Adrenal gland (tissue), 12 donors: Measurements from ENCODE around the gene CD74. TPM values are rescaled to one million over a fixed set of nuclear protein-coding genes. Genes with fewer than 3 reads are reported as not detected.
"Not testable (repeated sequence)": the region's sequence is repeated elsewhere in the genome, so short reads cannot be mapped to it uniquely, and the experiment has no call there.

ENCODE experiments used
- DNase-seq, 7 donors: peaks; one replicate each; pipeline ENCODE4 v3.0.0-alpha.2; 2019 to 2020
- H3K27ac ChIP-seq, 5 donors: fragments of 200-600 bp; sonication (generic) in 4 of 5; 1 replicate in 3 of 5; 2 replicates in 2 of 5; pipeline versions ENCODE4 v1.5.1 to v1.8.0; 2016 to 2020; ENCODE audit warnings: mild to moderate bottlenecking in 1 of 5
- H3K27me3 ChIP-seq: fragments of 200-600 bp; 2 replicates; pipeline ENCODE4 v1.8.0; 2021
- H3K36me3 ChIP-seq, 2 donors: fragments of 200-600 bp; replicated peaks in 1 of 2; 1 replicate in 1 of 2; 2 replicates in 1 of 2; pipeline versions ENCODE4 v1.5.1 to v1.8.0; 2018 to 2022
- H3K4me1 ChIP-seq, 2 donors: fragments of 200-600 bp; replicated peaks in 1 of 2; 1 replicate in 1 of 2; 2 replicates in 1 of 2; pipeline versions ENCODE4 v1.5.1 to v1.8.0; 2018 to 2021
- H3K4me3 ChIP-seq, 4 donors: fragments of 200-600 bp; sonication (generic) in 3 of 4; one replicate each; pipeline ENCODE4 v1.5.1; 2016 to 2018
- H3K9me3 ChIP-seq, 3 donors: fragments of 200-600 bp; sonication (generic) in 1 of 3; replicated peaks in 1 of 3; 1 replicate in 2 of 3; 2 replicates in 1 of 3; pipeline versions ENCODE4 v1.5.1 to v1.8.0; 2016 to 2021
- POLR2A ChIP-seq, 2 donors: fragments of 450-650 bp; IDR thresholded peaks; one replicate each; pipeline ENCODE4 v1.6.1; 2017; ENCODE audit warnings: antibody characterized with exemption in 2 of 2, mild to moderate bottlenecking in 2 of 2, moderate library complexity in 1 of 2
- WGBS, 4 donors: extraction: QIAGEN DNeasy Blood & Tissue Kit in 2 of 4; methylation state at CpG; one replicate each; pipeline versions ENCODE4 v1.1.5 to v1.1.7; 2013 to 2017; 5-methylcytosine and 5-hydroxymethylcytosine counted together
- intact Hi-C, 2 donors: fragments of 100-400 bp; cut with DNase I; formaldehyde crosslinking; loops; one replicate each; pipeline versions ENCODE4 v1.14.1 to v1.15.0; 2022 to 2023
- polyA plus RNA-seq, 3 donors: library from polyadenylated mRNA; stranded (reverse); fragments of 200-250 nt in 2 of 3; fragments of 350-450 nt in 1 of 3; fragmentation: Illumina TruSeq in 1 of 3; extraction: RNeasy Lipid Tissue Mini Kit (QIAGEN cat#74804) in 1 of 3; gene quantifications; one replicate each; pipeline ENCODE4 v1.2.3, GENCODE V29; 2013 to 2014
- total RNA-seq, 9 donors: library from RNA; depleted of rRNA in 4 of 9; stranded (reverse); fragments of >200 nt in 4 of 9; fragments of 120-200 nt in 1 of 9; fragmentation: NEBNext Ultra II Directional in 1 of 9; extraction: Animal tissue kit (Norgen Biotek cat#: 25700) in 1 of 9; gene quantifications; one replicate each; pipeline versions ENCODE4 v1.1.0 to v1.2.4, GENCODE V29; 2013 to 2023
- TF ChIP-seq, protein P1 (sequence below), 6 experiments: fragments of 450-650 bp in 4 of 6; fragments of 200-600 bp in 2 of 6; sonication (generic) in 1 of 6; IDR thresholded peaks; 1 replicate in 5 of 6; 2 replicates in 1 of 6; pipeline versions ENCODE4 v1.5.1 to v1.8.0; 2016 to 2021; ENCODE audit warnings: antibody characterized with exemption in 6 of 6, mild to moderate bottlenecking in 2 of 6, moderate library complexity in 1 of 6
- donor health status: healthy with polysubstance abuse.
- donor health status: Bipolar disorder and iron deficiency.
- donor health status: DM: yes; HTN: yes; CAD: no.
- donor health status: DM: no; HTN: no; CAD: no.
- donor health status: DM: no; HTN: no; CAD: no.
- donor health status: DM: yes; HTN: yes; CAD: no.

The CD74 gene
- total and polyA plus RNA-seq, 12 donors, result 71.4 to 3,185 (median 1,084) TPM

DNA sequence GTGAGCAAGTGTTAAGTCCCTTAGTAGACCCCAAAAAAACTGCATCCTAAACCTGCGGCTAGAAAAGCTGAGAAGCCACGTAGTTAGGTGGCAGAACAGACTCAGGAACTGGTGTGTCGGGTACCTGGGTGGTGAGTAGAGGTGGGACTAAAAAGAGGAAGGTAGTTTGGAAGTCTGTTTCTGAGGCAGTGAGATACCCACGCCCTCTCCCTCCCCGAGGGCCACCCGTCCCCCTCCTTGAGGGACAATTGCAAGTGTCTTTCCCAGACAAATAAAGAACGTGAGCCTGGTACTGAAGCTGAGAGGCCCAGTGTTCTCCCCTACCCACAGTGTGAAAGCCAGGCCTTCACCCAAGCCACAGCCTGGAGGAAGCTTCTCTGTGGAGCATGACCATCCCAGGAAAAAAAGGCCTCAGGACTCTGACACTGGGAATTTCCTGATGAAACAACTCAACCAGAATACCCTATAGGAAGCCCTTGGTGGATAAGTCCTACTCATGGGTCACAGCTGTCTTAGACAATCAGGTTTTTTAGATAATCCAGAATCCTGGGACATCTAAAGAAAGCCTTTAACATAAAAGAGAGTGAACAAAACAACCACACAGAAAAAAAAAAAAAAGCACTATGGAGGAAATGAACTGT is 7.0 kb upstream of the CD74 start:
- TF ChIP-seq, protein P1, sequence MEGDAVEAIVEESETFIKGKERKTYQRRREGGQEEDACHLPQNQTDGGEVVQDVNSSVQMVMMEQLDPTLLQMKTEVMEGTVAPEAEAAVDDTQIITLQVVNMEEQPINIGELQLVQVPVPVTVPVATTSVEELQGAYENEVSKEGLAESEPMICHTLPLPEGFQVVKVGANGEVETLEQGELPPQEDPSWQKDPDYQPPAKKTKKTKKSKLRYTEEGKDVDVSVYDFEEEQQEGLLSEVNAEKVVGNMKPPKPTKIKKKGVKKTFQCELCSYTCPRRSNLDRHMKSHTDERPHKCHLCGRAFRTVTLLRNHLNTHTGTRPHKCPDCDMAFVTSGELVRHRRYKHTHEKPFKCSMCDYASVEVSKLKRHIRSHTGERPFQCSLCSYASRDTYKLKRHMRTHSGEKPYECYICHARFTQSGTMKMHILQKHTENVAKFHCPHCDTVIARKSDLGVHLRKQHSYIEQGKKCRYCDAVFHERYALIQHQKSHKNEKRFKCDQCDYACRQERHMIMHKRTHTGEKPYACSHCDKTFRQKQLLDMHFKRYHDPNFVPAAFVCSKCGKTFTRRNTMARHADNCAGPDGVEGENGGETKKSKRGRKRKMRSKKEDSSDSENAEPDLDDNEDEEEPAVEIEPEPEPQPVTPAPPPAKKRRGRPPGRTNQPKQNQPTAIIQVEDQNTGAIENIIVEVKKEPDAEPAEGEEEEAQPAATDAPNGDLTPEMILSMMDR (IDR thresholded peaks at IDR 0.05), result no peak
- TF ChIP-seq POLR2A (IDR thresholded peaks at IDR 0.05), result no peak
- Histone ChIP-seq H3K4me3 (no peak overlapping the region), H3K9me3 (no peaks in the 10 kb centered on the region), H3K36me3 (no peaks in the 10 kb centered on the region), H3K27me3 (no peaks in the 10 kb centered on the region), H3K4me1 (no peaks in the 10 kb centered on the region), H3K27ac (no peak overlapping the region)
- intact Hi-C loops, result no loop called here
- 78 to 92% (median 85%) methylated on average over 7 of the region's 7 CpGs for WGBS, 4 donors
- DNase-seq, result no peak

DNA sequence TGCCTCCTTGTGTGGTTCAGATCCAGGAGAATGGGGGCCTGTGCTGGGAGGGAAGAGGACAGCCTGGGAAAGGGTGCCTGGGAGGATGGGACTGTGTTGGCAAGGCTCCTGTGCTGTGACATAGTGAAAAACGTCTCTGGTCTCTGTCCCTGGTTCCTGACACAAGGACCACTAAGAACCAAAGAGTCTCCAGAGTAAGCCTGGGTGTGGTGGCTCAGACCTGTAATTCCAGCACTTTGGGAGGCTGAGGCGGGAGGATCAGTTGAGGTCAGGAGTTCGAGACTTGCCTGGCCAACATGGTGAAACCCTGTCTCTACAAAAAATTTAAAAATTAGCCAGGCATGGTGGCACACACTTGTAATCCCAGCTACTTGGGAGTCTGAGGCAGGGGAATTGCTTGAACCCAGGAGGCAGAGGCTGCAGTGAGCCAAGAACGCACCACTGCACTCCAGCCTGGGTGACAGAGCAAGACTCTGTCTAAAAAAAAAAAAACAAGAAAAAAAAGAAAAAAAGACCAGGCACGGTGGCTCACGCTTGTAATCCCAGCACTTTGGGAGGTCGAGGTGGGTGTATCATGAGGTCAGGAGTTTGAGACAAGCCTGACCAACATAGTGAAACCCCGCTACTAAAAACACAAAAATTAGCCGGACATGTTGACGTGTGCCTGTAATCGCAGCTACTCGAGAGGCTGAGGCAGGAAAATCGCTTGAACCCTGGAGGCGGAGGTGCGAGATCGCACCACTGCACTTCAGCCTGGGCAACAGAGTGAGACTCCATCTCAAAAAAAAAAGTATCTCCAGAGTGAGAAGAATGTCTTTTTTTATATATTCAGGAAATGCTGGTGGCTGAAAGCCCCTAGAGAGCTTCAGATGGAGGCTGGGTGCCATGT is 1.4 kb upstream of the CD74 start:
- 88 to 93% (median 91%) methylated on average over 16 of the region's 16 CpGs for WGBS, 4 donors
- peak overlapping the region in 4 of 5 donors; percentile 81 to 98 (median 90) for H3K27ac ChIP-seq

DNA sequence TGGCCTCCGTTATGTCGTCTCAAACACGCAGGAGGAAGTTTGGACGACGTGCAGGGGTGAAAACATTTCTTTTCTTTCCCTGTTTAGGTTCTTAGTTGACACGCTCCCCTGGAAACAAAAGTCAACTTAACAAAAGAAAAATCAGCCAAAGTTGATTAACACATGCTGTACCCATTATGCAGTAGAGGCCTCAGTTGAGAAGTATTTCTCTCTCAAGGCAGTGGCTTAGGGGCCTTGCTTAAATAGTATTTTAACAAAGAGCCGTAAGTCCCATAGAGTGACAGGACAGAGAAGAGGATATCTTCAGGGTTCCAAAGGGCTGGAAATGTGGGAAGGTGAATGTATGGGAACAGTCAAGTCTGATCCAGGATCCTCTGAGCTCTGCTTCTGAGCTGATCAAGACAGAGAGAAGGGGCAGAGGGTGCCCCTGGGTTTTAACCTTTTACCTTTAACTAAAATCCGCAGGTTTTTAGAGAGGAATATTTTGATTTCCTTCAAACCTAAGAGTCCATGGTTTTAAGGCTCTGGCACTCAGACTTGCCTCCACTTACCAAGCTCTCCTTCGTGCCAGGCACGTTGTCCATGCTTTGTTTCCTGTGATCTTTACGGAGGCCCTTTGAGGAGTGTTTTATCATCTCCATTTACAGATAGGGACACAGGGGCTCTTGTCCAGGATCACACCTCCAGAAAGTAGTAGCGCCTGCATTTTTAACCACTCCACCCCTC is 629 bp upstream of the CD74 start:
- intact Hi-C loops, result no loop called here
- no peak for TF ChIP-seq POLR2A (IDR thresholded peaks at IDR 0.05)
- TF ChIP-seq, protein P1 (IDR thresholded peaks at IDR 0.05), result no peak
- WGBS, 4 donors, result 68 to 74% (median 71%) methylated on average over 12 of the region's 12 CpGs
- Histone ChIP-seq H3K4me3 (peak overlapping the region in 2 of 4 donors; percentile 50 to 60), H3K36me3 (no peaks in the 10 kb centered on the region), H3K4me1 (peaks cover 23 to 28% of the 10 kb centered on the region in 2 donors), H3K27ac (peak overlapping the region; percentile 81 to 98 (median 88)), H3K9me3 (no peaks in the 10 kb centered on the region), H3K27me3 (no peaks in the 10 kb centered on the region)
- DNase-seq, result no peak

More for the DNA sequence above, 1.4 kb upstream of the CD74 start:
- H3K4me1 ChIP-seq, result peaks cover 23 to 28% of the 10 kb centered on the region in 2 donors
- H3K27me3 ChIP-seq, intact Hi-C loops, H3K9me3 ChIP-seq, DNase-seq, H3K4me3 ChIP-seq, H3K36me3 ChIP-seq: not testable (repeated sequence)

DNA sequence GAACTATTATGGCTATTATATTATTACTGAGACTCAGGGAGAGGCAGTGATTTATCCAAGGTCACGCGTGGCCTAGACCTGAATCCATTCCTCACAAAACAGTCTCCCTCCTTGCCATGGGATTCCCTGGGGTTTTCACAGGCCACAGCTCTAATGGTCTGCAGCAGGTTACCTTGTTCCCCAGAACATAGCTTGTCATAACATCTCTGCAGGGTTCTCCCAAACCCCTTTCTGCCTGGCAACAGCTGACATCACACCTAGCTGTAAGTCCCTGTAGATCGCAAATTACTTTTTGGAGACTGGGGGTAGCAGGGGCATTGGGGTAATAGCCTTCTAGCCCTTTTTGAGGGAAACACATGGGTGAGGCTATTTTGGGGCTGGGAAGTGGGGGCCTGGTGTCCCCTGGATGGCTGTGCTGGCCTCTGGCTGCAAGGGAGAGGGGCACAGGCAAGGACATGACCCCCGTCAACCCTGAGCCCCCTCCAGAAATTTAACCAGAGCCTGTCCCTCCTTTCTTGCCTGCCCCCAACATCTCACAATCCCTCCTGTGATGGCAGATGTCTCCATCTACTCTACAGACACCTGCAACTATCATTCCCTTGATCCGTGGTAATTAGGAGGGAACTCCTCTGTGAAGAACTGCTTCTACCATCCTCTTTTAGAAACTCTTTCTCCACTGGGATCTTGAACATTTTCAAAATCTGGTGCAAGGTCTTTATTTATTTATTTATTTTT is 1.3 kb downstream of the CD74 start:
- peaks cover 23 to 28% of the 10 kb centered on the region in 2 donors for H3K4me1 ChIP-seq
- WGBS, 4 donors, result 40 to 64% (median 55%) methylated on average over 3 to 5 of the region's 5 CpGs
- intact Hi-C loops, result no loop called here
- H3K36me3 ChIP-seq, result peaks cover 0 to 4% of the 10 kb centered on the region in 2 donors
- no peaks in the 10 kb centered on the region for H3K27me3 ChIP-seq
- H3K9me3 ChIP-seq, result no peaks in the 10 kb centered on the region
- peak overlapping the region in 3 of 4 donors; percentile 14 to 60 (median 50) for H3K4me3 ChIP-seq
- peak; percentile 61 to 87 (median 82) for DNase-seq
- TF ChIP-seq, protein P1 (IDR thresholded peaks at IDR 0.05), result no peak
- peak in 1 of 2 donors; percentile 15 for TF ChIP-seq POLR2A (IDR thresholded peaks at IDR 0.05)
- peak overlapping the region; percentile 81 to 98 (median 88) for H3K27ac ChIP-seq
